H1 (cell line): ENCODE data around the gene GGT5. TPM values are rescaled to one million over a fixed set of nuclear protein-coding genes. Genes with fewer than 3 reads are reported as not detected.
"Not testable (repeated sequence)": the region's sequence is repeated elsewhere in the genome, so short reads cannot be mapped to it uniquely, and the experiment has no call there.

Experiments
- CTCF ChIA-PET: fragments of 300-600 bp; sonication (Branson Sonifier 250); formaldehyde crosslinking; loops from one replicate; lab custom pipeline; 2021; ENCODE audit not compliant: partially characterized antibody; lab: Charles Lee
- POLR2A ChIA-PET: fragments of 300-600 bp; sonication (Branson Sonifier 250); formaldehyde crosslinking; loops from one replicate; lab custom pipeline; 2021; ENCODE audit warnings: inconsistent platforms; ENCODE audit not compliant: partially characterized antibody; lab: Charles Lee
- DNase-seq, 2 experiments: peaks; one replicate each; pipeline versions ENCODE4 v3.0.0 to v3.0.0-alpha.2; 2010 to 2022; ENCODE audit warnings: low spot score in 2 of 2, low read depth in 1 of 2, mixed read lengths in 1 of 2
- FAIRE-seq: peaks from 2 replicates; lab custom pipeline; 2011; peaks lifted over from hg19 to GRCh38; lab: Jason Lieb, UNC
- H2AFZ ChIP-seq: 2 replicates; pipeline ENCODE4 v1.8.1; 2012; ENCODE audit warnings: low read length, inconsistent platforms
- H2AK5ac ChIP-seq: 2 replicates; pipeline ENCODE4 v1.6.1; 2013; ENCODE audit warnings: low read depth, low read length
- H2BK120ac ChIP-seq: replicated peaks from 2 replicates; pipeline ENCODE3; 2013; ENCODE audit warnings: low read depth, low read length, inconsistent platforms
- H2BK12ac ChIP-seq: 2 replicates; pipeline ENCODE4 v1.6.1; 2013; ENCODE audit warnings: low read depth, low read length
- H2BK15ac ChIP-seq: 2 replicates; pipeline ENCODE4 v1.6.1; 2013; ENCODE audit warnings: low read length
- H2BK20ac ChIP-seq: 2 replicates; pipeline ENCODE4 v1.6.1; 2013; ENCODE audit warnings: low read length
- H2BK5ac ChIP-seq: 2 replicates; pipeline ENCODE4 v1.6.1; 2013; ENCODE audit warnings: low read depth, low read length
- H3K14ac ChIP-seq: 2 replicates; pipeline ENCODE4 v1.6.1; 2013; ENCODE audit warnings: inconsistent platforms; ENCODE audit not compliant: insufficient read length
- H3K18ac ChIP-seq: 2 replicates; pipeline ENCODE4 v1.6.1; 2013; ENCODE audit warnings: low read length; ENCODE audit errors: extremely low read depth
- H3K23ac ChIP-seq: 2 replicates; pipeline ENCODE4 v1.6.1; 2013; ENCODE audit warnings: inconsistent platforms; ENCODE audit not compliant: insufficient read length
- H3K23me2 ChIP-seq: 2 replicates; pipeline ENCODE4 v1.6.1; 2013; ENCODE audit warnings: low read depth, low read length
- H3K27ac ChIP-seq: 2 replicates; pipeline ENCODE4 v1.6.1; 2011; ENCODE audit warnings: low read depth, low read length, inconsistent platforms
- H3K27me3 ChIP-seq, 4 experiments: replicated peaks in 1 of 4; 1 replicate in 1 of 4; 2 replicates in 3 of 4; pipeline versions ENCODE4 v1.6.1 to v1.8.1; 2011 to 2013; ENCODE audit warnings: low read length in 3 of 4, mild to moderate bottlenecking in 3 of 4, inconsistent platforms in 2 of 4, mixed read lengths in 2 of 4, moderate library complexity in 1 of 4; ENCODE audit not compliant: control insufficient read depth in 3 of 4, insufficient read depth in 3 of 4; ENCODE audit errors: extremely low read depth in 1 of 4
- H3K36me3 ChIP-seq, 4 experiments: 2 replicates each; pipeline versions ENCODE4 v1.6.1 to v1.8.1; 2011 to 2013; ENCODE audit warnings: mild to moderate bottlenecking in 4 of 4, low read length in 3 of 4, moderate library complexity in 2 of 4, control low read depth in 1 of 4, inconsistent platforms in 1 of 4; ENCODE audit not compliant: insufficient read depth in 4 of 4, control insufficient read depth in 2 of 4
- H3K4ac ChIP-seq: replicated peaks from 2 replicates; pipeline ENCODE3; 2013; ENCODE audit warnings: low read length, low read depth, mixed read lengths, inconsistent platforms; ENCODE audit not compliant: insufficient read length
- H3K4me1 ChIP-seq, 4 experiments: replicated peaks in 1 of 4; 1 replicate in 1 of 4; 2 replicates in 3 of 4; pipeline versions ENCODE4 v1.6.1 to v1.8.1; 2011 to 2013; ENCODE audit warnings: low read length in 3 of 4, inconsistent platforms in 2 of 4, mixed read lengths in 1 of 4; ENCODE audit not compliant: insufficient read depth in 4 of 4, control insufficient read depth in 3 of 4
- H3K4me2 ChIP-seq, 2 experiments: 2 replicates each; pipeline versions ENCODE4 v1.6.1 to v1.8.1; 2011 to 2013; ENCODE audit warnings: low read depth in 2 of 2, low read length in 2 of 2, control low read depth in 1 of 2, inconsistent platforms in 1 of 2, mild to moderate bottlenecking in 1 of 2; ENCODE audit not compliant: insufficient read depth in 1 of 2
- H3K4me3 ChIP-seq, 4 experiments: fragments of 200-600, 300-600 bp in 1 of 4; sonication (generic), shearing (Covaris generic), sonication (Bioruptor Twin) in 1 of 4; 2 replicates each; pipeline versions ENCODE4 v1.5.1 to v1.8.1; 2011 to 2016; ENCODE audit warnings: low read length in 4 of 4, low read depth in 3 of 4, control low read depth in 2 of 4, inconsistent platforms in 2 of 4, mild to moderate bottlenecking in 2 of 4, mixed read lengths in 1 of 4, moderate library complexity in 1 of 4; ENCODE audit not compliant: insufficient read depth in 2 of 4; ENCODE audit errors: extremely low read depth in 1 of 4
- H3K56ac ChIP-seq: replicated peaks from 2 replicates; pipeline ENCODE3; 2013; ENCODE audit warnings: low read depth, mild to moderate bottlenecking, mixed read lengths, low read length, inconsistent platforms; ENCODE audit not compliant: insufficient read length
- H3K79me1 ChIP-seq: 2 replicates; pipeline ENCODE4 v1.6.1; 2013; ENCODE audit warnings: low read depth, low read length, control low read depth
- H3K79me2 ChIP-seq, 2 experiments: 2 replicates each; pipeline versions ENCODE4 v1.6.1 to v1.8.1; 2012 to 2013; ENCODE audit warnings: low read length in 2 of 2, mild to moderate bottlenecking in 2 of 2, inconsistent platforms in 1 of 2; ENCODE audit not compliant: insufficient read depth in 2 of 2, control insufficient read depth in 1 of 2
- H3K9ac ChIP-seq, 4 experiments: replicated peaks in 1 of 4; 1 replicate in 1 of 4; 2 replicates in 3 of 4; pipeline versions ENCODE4 v1.6.1 to v1.8.1; 2011 to 2013; ENCODE audit warnings: low read depth in 3 of 4, low read length in 3 of 4, control low read depth in 2 of 4, mild to moderate bottlenecking in 2 of 4, moderate library complexity in 2 of 4, inconsistent platforms in 1 of 4; ENCODE audit errors: extremely low read depth in 1 of 4
- H3K9me3 ChIP-seq, 2 experiments: 2 replicates each; pipeline versions ENCODE4 v1.6.1 to v1.8.1; 2012 to 2013; ENCODE audit warnings: mild to moderate bottlenecking in 2 of 2, moderate library complexity in 2 of 2, control low read depth in 1 of 2, inconsistent platforms in 1 of 2, low read depth in 1 of 2, low read length in 1 of 2, mixed read lengths in 1 of 2; ENCODE audit not compliant: insufficient read depth in 2 of 2
- H4K20me1 ChIP-seq, 2 experiments: replicated peaks in 1 of 2; 2 replicates each; pipeline versions ENCODE3 to v1.8.1; 2011 to 2013; ENCODE audit warnings: inconsistent platforms in 2 of 2, low read length in 2 of 2, mild to moderate bottlenecking in 1 of 2; ENCODE audit not compliant: insufficient read depth in 2 of 2, control insufficient read depth in 1 of 2
- H4K5ac ChIP-seq: 2 replicates; pipeline ENCODE4 v1.6.1; 2013; ENCODE audit warnings: low read length, low read depth, mixed read lengths, inconsistent platforms; ENCODE audit not compliant: insufficient read length
- H4K8ac ChIP-seq: 2 replicates; pipeline ENCODE4 v1.8.0; 2013; ENCODE audit warnings: mild to moderate bottlenecking, moderate library complexity, low read length, inconsistent platforms; ENCODE audit not compliant: insufficient read depth; ENCODE audit errors: extremely low read depth
- H4K91ac ChIP-seq: replicated peaks from 2 replicates; pipeline ENCODE3; 2013; ENCODE audit warnings: low read length, mixed read lengths, inconsistent platforms; ENCODE audit not compliant: insufficient read length
- WGBS, 2 experiments: shearing (Covaris generic) in 1 of 2; methylation state at CpG; one replicate each; pipeline versions ENCODE4 v1.1.6 to v1.1.7; 2013 to 2015; ENCODE audit warnings: low lambda C conversion rate in 2 of 2, mixed read lengths in 2 of 2, inconsistent platforms in 1 of 2, low coverage in 1 of 2, missing lambda C conversion rate in 1 of 2; ENCODE audit not compliant: insufficient replicate concordance in 2 of 2, insufficient coverage in 1 of 2, insufficient read length in 1 of 2; ENCODE audit errors: extremely low coverage in 1 of 2, missing lambda C conversion rate in 1 of 2; 5-methylcytosine and 5-hydroxymethylcytosine counted together
- polyA plus RNA-seq, 7 experiments: library from polyadenylated mRNA; depleted of rRNA in 3 of 7; stranded (reverse) in 5 of 7; unstranded in 2 of 7; fragments of >200 nt in 5 of 7; fragments of 200-250 nt in 2 of 7; gene quantifications; 1 replicate in 5 of 7; 2 replicates in 1 of 7; 4 replicates in 1 of 7; pipeline versions ENCODE4 v1.2.1 to v1.2.3, GENCODE V29; 2011 to 2013; ENCODE audit warnings: missing spikeins in 2 of 7, mixed read lengths in 2 of 7
- total RNA-seq: library from RNA; stranded (reverse); fragmentation: NEBNext Ultra II Directional; extraction: Animal tissue kit (Norgen Biotek cat#: 25700); gene quantifications from 2 replicates; pipeline ENCODE4 v1.2.1, GENCODE V29; 2021

The GGT5 gene
- total and polyA plus RNA-seq, 2 of the 8 experiments (the other 6 are each of a cell fraction or from before 2014, with no cell fraction given): 0.05 TPM; not detected in 1

- FAIRE-seq, H2AFZ ChIP-seq, H3K23me2 ChIP-seq, H2BK120ac ChIP-seq, H3K9me3 ChIP-seq, H3K27ac ChIP-seq, H3K4me2 ChIP-seq, H2BK12ac ChIP-seq, H4K91ac ChIP-seq, H3K56ac ChIP-seq, H3K9ac ChIP-seq, H2BK5ac ChIP-seq, H2BK15ac ChIP-seq, H3K27me3 ChIP-seq, H3K4ac ChIP-seq, H2BK20ac ChIP-seq, H3K4me1 ChIP-seq, DNase-seq, H4K5ac ChIP-seq, POLR2A ChIA-PET, H4K20me1 ChIP-seq, H3K14ac ChIP-seq, H3K4me3 ChIP-seq, CTCF ChIA-PET, H3K18ac ChIP-seq, H3K79me1 ChIP-seq, H2AK5ac ChIP-seq, H3K36me3 ChIP-seq, H3K23ac ChIP-seq, H4K8ac ChIP-seq: not testable (repeated sequence)
- H3K79me2 ChIP-seq: peaks cover 0 to 54% of the 10 kb centered on the region in 2 experiments; a peak in 3 of 4 replicates
- WGBS, 2 experiments: 88% methylated on average over 2 of the region's 3 CpGs; no CpG with 5 or more reads in 1 of the 2 experiments
Measured at GRCh38 chr22:24292202-24292830, 47.4 kb upstream of the GGT5 start.
